Type B pancreatic cell (in vitro differentiated cells): ENCODE data around the gene BAIAP2. TPM values are rescaled to one million over a fixed set of nuclear protein-coding genes. Genes with fewer than 3 reads are reported as not detected.

ENCODE experiments used
- DNase-seq: peaks from one replicate; pipeline ENCODE4 v3.0.0; 2021; ENCODE audit warnings: mixed read lengths; ENCODE audit not compliant: unreplicated experiment; ENCODE audit errors: extremely low spot score
- H3K27ac Mint-ChIP-seq: 2 replicates; pipeline ENCODE4 v1.8.0; 2021; ENCODE audit warnings: mild to moderate bottlenecking, mixed read lengths
- H3K27me3 Mint-ChIP-seq: 2 replicates; pipeline ENCODE4 v1.8.0; 2021; ENCODE audit warnings: mixed read lengths
- H3K36me3 Mint-ChIP-seq: 2 replicates; pipeline ENCODE4 v1.8.0; 2021; ENCODE audit warnings: mixed read lengths
- H3K4me1 Mint-ChIP-seq: one replicate; pipeline ENCODE4 v1.8.0; 2021; ENCODE audit warnings: mixed read lengths; ENCODE audit not compliant: unreplicated experiment
- H3K4me3 Mint-ChIP-seq: 2 replicates; pipeline ENCODE4 v1.8.0; 2021; ENCODE audit warnings: mild to moderate bottlenecking, mixed read lengths
- H3K9me3 Mint-ChIP-seq: 2 replicates; pipeline ENCODE4 v1.8.0; 2021; ENCODE audit warnings: mixed read lengths
- total RNA-seq: library from RNA; stranded (reverse); gene quantifications from 2 replicates; pipeline ENCODE4 v1.2.1, GENCODE V29; 2021; ENCODE audit warnings: low replicate concordance
- TF ChIP-seq, protein P1 (sequence below): fragments of 200-600 bp; sonication (generic); conservative IDR thresholded peaks from 2 replicates; pipeline ENCODE4 v1.5.0; 2021; ENCODE audit warnings: antibody characterized with exemption, mild to moderate bottlenecking

BAIAP2 gene
- total RNA-seq, 1 donor from 2014 or later, result 62.7 TPM

DNA sequence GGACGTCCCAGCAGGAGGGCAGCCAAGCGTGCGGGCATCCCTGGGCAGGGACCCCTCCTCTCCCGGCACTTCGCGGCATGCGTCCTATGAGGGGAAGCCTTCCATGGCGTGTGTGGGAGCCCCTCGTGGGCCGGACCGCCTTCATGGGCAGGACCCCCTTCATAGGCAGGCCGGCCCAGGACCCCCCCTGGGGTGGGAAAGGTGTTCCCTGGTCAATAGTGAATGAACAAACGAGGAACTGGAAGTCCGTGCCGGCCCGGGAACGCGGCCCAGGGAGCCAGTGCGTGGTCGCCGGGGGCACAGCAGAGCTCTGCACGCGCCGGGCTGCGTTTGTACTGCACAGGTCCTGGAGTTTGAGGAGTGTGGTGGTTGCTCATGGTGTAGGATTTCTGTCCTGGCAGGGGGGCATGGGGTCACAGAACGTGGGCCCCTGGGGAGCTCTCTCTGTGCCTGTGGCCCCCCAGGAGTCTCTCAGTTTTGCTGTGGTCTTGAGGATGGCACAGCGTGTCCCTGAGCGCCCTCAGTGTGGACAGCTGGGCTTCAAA lies 13.9 kb downstream of the BAIAP2 start:
- peak overlapping the region; percentile 4 for H3K27ac Mint-ChIP-seq
- no peak overlapping the region for H3K4me3 Mint-ChIP-seq
- H3K36me3 Mint-ChIP-seq, result peaks cover 3% of the 10 kb centered on the region
- TF ChIP-seq, protein P1, sequence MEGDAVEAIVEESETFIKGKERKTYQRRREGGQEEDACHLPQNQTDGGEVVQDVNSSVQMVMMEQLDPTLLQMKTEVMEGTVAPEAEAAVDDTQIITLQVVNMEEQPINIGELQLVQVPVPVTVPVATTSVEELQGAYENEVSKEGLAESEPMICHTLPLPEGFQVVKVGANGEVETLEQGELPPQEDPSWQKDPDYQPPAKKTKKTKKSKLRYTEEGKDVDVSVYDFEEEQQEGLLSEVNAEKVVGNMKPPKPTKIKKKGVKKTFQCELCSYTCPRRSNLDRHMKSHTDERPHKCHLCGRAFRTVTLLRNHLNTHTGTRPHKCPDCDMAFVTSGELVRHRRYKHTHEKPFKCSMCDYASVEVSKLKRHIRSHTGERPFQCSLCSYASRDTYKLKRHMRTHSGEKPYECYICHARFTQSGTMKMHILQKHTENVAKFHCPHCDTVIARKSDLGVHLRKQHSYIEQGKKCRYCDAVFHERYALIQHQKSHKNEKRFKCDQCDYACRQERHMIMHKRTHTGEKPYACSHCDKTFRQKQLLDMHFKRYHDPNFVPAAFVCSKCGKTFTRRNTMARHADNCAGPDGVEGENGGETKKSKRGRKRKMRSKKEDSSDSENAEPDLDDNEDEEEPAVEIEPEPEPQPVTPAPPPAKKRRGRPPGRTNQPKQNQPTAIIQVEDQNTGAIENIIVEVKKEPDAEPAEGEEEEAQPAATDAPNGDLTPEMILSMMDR, result no peak
- no peaks in the 10 kb centered on the region for H3K27me3 Mint-ChIP-seq
- no peak for DNase-seq
- peaks cover 44% of the 10 kb centered on the region for H3K4me1 Mint-ChIP-seq
- no peaks in the 10 kb centered on the region for H3K9me3 Mint-ChIP-seq

DNA sequence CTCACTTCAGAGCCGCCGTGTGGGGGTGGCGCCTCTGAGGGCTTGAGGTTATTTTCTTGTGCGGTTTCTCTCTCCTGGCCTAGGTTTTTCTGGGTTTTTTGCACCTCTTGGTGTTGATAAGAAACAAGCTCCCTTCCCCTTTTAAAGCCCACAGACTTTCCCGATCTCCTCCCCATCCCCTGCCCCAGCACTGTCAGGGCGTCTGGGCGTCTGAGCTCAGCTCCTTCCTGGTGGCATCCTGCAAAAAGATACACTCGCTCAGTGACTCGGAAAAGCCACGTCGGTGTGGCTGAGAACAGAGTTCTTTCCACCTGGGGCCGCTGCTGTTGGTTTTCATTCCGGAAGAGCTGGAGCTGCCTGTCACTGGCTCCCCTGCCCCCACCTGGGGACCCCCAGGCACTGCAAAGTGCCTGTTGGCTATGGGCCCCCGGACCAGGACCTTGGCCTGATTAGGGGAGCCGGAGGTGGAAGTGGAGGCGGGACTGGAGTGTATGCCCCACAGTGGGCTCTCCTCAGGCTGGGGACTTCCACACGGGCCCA lies 14.5 kb downstream of the BAIAP2 start:
- Mint-ChIP-seq H3K27ac (peak overlapping the region; percentile 4), H3K4me3 (peak overlapping the region; percentile 15), H3K4me1 (peaks cover 40% of the 10 kb centered on the region), H3K27me3 (no peaks in the 10 kb centered on the region), H3K36me3 (peaks cover 3% of the 10 kb centered on the region), H3K9me3 (no peaks in the 10 kb centered on the region)
- TF ChIP-seq, protein P1, result no peak
- no peak for DNase-seq

DNA sequence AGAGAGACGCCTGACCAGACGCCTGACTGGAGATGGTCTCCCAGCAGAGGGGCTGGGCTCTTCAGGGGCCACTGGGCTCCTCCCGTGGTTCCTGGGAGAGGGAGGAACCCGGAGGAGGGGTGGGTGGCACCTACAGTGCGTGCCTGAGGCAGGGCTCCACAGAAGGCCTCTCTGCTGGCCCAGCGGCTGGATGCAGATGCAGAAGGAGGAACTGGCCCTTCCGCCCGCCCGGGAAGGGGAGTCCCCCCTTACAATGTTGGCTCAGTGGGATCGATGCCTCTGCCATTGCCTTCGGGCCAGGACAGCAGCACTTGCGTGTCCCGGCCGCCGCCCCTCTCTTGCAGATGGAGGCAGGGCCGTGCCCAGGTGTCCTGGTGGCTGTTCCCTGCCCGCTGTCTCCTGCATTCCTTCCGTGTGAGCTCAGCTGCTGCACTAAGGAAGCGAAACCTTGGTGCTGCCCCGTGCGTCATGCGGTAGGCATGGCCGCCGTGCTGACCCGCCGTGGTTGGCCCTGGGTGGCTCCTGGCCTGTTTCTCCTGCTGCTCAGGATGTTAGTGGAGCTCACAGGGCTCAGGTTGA lies 15.1 kb downstream of the BAIAP2 start:
- H3K4me1 Mint-ChIP-seq, result peaks cover 34% of the 10 kb centered on the region
- no peak overlapping the region for H3K4me3 Mint-ChIP-seq
- H3K9me3 Mint-ChIP-seq, result no peaks in the 10 kb centered on the region
- TF ChIP-seq, protein P1, result no peak
- peaks cover 3% of the 10 kb centered on the region for H3K36me3 Mint-ChIP-seq
- DNase-seq, result no peak
- peak overlapping the region; percentile 4 for H3K27ac Mint-ChIP-seq
- H3K27me3 Mint-ChIP-seq, result no peaks in the 10 kb centered on the region

DNA sequence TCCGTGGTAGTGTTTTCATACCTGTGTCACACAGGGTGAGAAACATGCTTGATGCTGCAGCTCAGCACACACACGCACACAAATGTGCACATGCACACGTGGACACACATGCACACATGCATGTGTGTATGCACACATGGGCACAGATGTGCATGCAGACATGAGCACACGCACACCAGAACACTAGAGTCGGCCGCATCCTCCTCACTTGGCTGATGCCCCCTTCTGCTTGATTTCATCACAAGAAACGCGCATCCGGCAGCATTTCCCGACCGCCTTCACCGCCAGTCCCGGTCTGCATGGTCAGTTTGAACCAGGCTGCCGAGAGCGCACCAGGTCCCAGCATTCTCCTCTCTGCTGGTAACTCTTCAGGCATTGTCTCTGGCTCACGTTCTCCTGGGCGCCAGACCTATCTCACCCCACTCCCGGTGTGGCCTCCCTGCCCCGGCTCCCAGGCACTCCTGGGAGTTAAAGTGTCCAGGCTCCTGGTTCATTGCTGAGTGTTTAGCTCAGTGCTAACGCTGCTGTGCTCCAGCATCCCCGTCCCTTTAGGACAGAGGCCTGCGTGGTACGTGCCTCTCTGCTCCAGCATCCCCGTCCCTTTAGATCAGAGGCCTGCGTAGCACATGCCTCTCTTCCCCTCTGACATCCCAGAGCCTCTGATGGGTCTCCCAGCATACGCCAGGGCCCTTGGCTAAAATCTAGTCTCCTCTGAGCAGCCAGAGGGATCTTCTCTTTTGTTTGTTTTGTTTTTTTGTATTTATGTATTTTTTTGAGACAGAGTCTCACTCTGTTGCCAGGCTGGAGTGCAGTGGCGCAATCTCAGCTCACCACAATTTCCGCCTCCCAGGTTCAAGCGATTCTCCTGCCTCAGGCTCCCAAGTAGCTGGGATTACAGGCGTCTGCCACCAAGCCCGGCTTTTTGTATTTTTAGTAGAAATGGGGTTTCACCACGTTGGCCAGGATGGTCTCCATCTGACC lies 16.0 kb downstream of the BAIAP2 start:
- H3K27me3 Mint-ChIP-seq, result no peaks in the 10 kb centered on the region
- H3K36me3 Mint-ChIP-seq, result peaks cover 3% of the 10 kb centered on the region
- H3K9me3 Mint-ChIP-seq, result no peaks in the 10 kb centered on the region
- no peak for DNase-seq
- TF ChIP-seq, protein P1, result no peak
- H3K4me3 Mint-ChIP-seq, result no peak overlapping the region
- H3K27ac Mint-ChIP-seq, result peak overlapping the region; percentile 68
- peaks cover 34% of the 10 kb centered on the region for H3K4me1 Mint-ChIP-seq

DNA sequence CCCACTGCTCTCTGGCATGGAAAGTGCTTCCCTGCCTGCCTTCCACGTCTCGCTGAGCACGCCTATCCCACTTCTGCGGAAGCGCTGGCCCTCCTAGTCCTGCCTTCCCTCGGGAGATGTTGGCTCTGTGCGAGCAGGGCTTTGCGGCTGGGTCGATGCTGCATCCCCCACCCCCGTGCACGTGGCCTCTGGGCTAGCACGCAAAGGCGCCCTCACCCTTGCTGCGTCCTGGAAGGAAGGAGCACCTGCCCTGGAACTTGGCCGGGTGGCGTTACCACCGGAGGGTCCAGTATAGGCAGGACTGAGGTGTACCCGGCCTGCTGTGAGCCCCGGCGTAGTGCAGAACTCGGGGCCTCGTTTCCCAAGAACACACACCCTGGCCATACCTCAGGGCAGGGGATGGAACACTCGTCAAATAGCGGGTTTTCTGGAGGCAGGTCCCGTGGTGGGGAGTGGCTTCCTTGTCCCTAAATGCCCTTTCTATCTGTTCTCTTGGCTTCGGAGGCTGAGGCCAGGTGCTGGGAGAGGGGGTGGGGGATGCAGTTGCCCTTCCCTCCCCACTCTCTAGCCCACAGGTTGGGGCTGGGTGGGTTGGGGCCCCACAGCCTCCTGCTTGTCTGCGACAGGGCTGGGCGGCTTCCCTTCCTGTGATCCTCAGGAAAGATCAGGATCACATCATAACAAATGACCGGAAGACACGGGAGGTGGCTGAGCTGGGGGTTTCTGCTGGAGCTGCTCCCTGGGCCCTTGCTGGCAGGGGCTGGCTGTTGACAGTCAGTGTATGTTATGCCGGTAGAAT lies 17.4 kb downstream of the BAIAP2 start:
- H3K4me3 Mint-ChIP-seq, result peak overlapping the region; percentile 75
- H3K36me3 Mint-ChIP-seq, result peaks cover 5% of the 10 kb centered on the region
- no peaks in the 10 kb centered on the region for H3K27me3 Mint-ChIP-seq
- no peaks in the 10 kb centered on the region for H3K9me3 Mint-ChIP-seq
- peaks cover 35% of the 10 kb centered on the region for H3K4me1 Mint-ChIP-seq
- DNase-seq, result no peak
- H3K27ac Mint-ChIP-seq, result peak overlapping the region; percentile 86
- TF ChIP-seq, protein P1, result no peak
